GM23338 (cell line): ENCODE results near the gene FZD7. TPM values are rescaled to one million over a fixed set of nuclear protein-coding genes. Genes with fewer than 3 reads are reported as not detected.

Experiments used
- ATAC-seq: fragments of 200-7000 bp; cut with Tn5 transposase; 3 replicates; pipeline ENCODE4 v1.9.1; 2020
- DNase-seq: peaks from one replicate; pipeline ENCODE4 v3.0.0-alpha.2; 2015; ENCODE audit warnings: low spot score
- H2AFZ ChIP-seq: fragments of 200-600 bp; sonication (generic); 2 replicates; pipeline ENCODE4 v1.8.0; 2016; ENCODE audit warnings: antibody characterized with exemption, mild to moderate bottlenecking, moderate library complexity
- H3F3A ChIP-seq: fragments of 200-600 bp; sonication (generic); replicated peaks from 2 replicates; pipeline ENCODE4 v1.8.0; 2017; ENCODE audit warnings: antibody characterized with exemption, mixed run types, low read depth
- H3K27ac ChIP-seq: fragments of 200-600 bp; sonication (generic); 2 replicates; pipeline ENCODE4 v1.6.1; 2016; ENCODE audit warnings: low read depth
- H3K27me3 ChIP-seq: fragments of 200-600 bp; sonication (generic); 2 replicates; pipeline ENCODE4 v1.8.0; 2016; ENCODE audit warnings: mild to moderate bottlenecking, mixed run types, moderate library complexity; ENCODE audit not compliant: insufficient read depth
- H3K36me3 ChIP-seq: fragments of 200-600 bp; sonication (generic); 2 replicates; pipeline ENCODE4 v1.8.0; 2016; ENCODE audit warnings: mild to moderate bottlenecking; ENCODE audit not compliant: insufficient read depth
- H3K4me1 ChIP-seq: fragments of 200-600 bp; sonication (generic); 2 replicates; pipeline ENCODE4 v1.8.0; 2016; ENCODE audit warnings: mild to moderate bottlenecking, moderate library complexity; ENCODE audit not compliant: insufficient read depth
- H3K4me2 ChIP-seq: fragments of 200-600 bp; sonication (generic); 2 replicates; pipeline ENCODE4 v1.7.1; 2017; ENCODE audit warnings: mixed run types
- H3K4me3 ChIP-seq: fragments of 200-600 bp; sonication (generic); 2 replicates; pipeline ENCODE4 v1.6.1; 2016; ENCODE audit warnings: mixed run types
- H3K79me2 ChIP-seq: fragments of 200-600 bp; sonication (generic); replicated peaks from 2 replicates; pipeline ENCODE4 v1.8.0; 2017; ENCODE audit warnings: mild to moderate bottlenecking; ENCODE audit not compliant: insufficient read depth
- H3K9me2 ChIP-seq: fragments of 200-600 bp; sonication (generic); 2 replicates; pipeline ENCODE4 v1.8.0; 2017; ENCODE audit not compliant: insufficient read depth
- H4K20me1 ChIP-seq: fragments of 200-600 bp; sonication (generic); replicated peaks from 2 replicates; pipeline ENCODE4 v1.8.0; 2017; ENCODE audit warnings: mild to moderate bottlenecking; ENCODE audit not compliant: insufficient read depth
- H3K27ac Mint-ChIP-seq: 2 replicates; pipeline ENCODE4 v1.8.0; 2020; ENCODE audit warnings: inconsistent platforms, mild to moderate bottlenecking, moderate library complexity, mixed read lengths
- H3K27me3 Mint-ChIP-seq: 3 replicates; pipeline ENCODE4 v1.8.0; 2022; ENCODE audit warnings: low read depth, mild to moderate bottlenecking, moderate library complexity, mixed read lengths, inconsistent platforms; ENCODE audit not compliant: insufficient read depth, poor library complexity
- H3K36me3 Mint-ChIP-seq: 3 replicates; pipeline ENCODE4 v1.8.0; 2021; ENCODE audit warnings: low read depth, mild to moderate bottlenecking, inconsistent platforms, moderate library complexity, mixed read lengths
- H3K4me1 Mint-ChIP-seq: 3 replicates; pipeline ENCODE4 v1.8.0; 2020; ENCODE audit warnings: mild to moderate bottlenecking, inconsistent platforms, mixed read lengths
- H3K4me3 Mint-ChIP-seq: 3 replicates; pipeline ENCODE4 v1.8.0; 2021; ENCODE audit warnings: moderate library complexity, mild to moderate bottlenecking, inconsistent platforms, mixed read lengths
- H3K9me3 Mint-ChIP-seq: 3 replicates; pipeline ENCODE4 v1.8.0; 2020; ENCODE audit warnings: moderate library complexity, mild to moderate bottlenecking, inconsistent platforms, mixed read lengths
- EZH2phosphoT487 ChIP-seq: fragments of 200-600 bp; sonication (generic); IDR thresholded peaks from one replicate; pipeline ENCODE4 v1.8.1; 2018; ENCODE audit warnings: antibody characterized with exemption; ENCODE audit not compliant: unreplicated experiment
- JUNB ChIP-seq: IDR thresholded peaks from one replicate; pipeline ENCODE4 v1.6.1; 2016; ENCODE audit warnings: antibody characterized with exemption; ENCODE audit not compliant: unreplicated experiment
- NANOG ChIP-seq: IDR thresholded peaks from 2 replicates; pipeline ENCODE4 v1.6.1; 2016; ENCODE audit warnings: antibody characterized with exemption, borderline replicate concordance
- ZNF114 ChIP-seq: fragments of 250-450 bp; sonication (Bioruptor Pico); IDR thresholded peaks from 2 replicates; pipeline ENCODE4 v1.5.0; 2020; ENCODE audit warnings: mild to moderate bottlenecking, moderate library complexity
- ZNF331 ChIP-seq: fragments of 250-450 bp; sonication (Bioruptor Pico); IDR thresholded peaks from 2 replicates; pipeline ENCODE4 v1.5.0; 2020; ENCODE audit warnings: low read depth, mild to moderate bottlenecking, moderate library complexity
- polyA plus RNA-seq: library from polyadenylated mRNA; unstranded; fragments of >200 nt; fragmentation: Nextera tagmentation; extraction: Ambion mirVana; gene quantifications from 2 replicates; pipeline ENCODE4 v1.2.1, GENCODE V29; 2016
- total RNA-seq: library from RNA; depleted of rRNA; stranded (reverse); fragments of >200 nt; shearing (Covaris generic); gene quantifications from 2 replicates; pipeline ENCODE4 v1.2.3, GENCODE V29; 2014
- TF ChIP-seq, protein P1 (sequence below): IDR thresholded peaks from one replicate; pipeline ENCODE4 v1.6.1; 2018; ENCODE audit warnings: antibody characterized with exemption; ENCODE audit not compliant: unreplicated experiment

The FZD7 gene
- total and polyA plus RNA-seq, 2 experiments from 2014 or later = 164 to 435 TPM

DNA sequence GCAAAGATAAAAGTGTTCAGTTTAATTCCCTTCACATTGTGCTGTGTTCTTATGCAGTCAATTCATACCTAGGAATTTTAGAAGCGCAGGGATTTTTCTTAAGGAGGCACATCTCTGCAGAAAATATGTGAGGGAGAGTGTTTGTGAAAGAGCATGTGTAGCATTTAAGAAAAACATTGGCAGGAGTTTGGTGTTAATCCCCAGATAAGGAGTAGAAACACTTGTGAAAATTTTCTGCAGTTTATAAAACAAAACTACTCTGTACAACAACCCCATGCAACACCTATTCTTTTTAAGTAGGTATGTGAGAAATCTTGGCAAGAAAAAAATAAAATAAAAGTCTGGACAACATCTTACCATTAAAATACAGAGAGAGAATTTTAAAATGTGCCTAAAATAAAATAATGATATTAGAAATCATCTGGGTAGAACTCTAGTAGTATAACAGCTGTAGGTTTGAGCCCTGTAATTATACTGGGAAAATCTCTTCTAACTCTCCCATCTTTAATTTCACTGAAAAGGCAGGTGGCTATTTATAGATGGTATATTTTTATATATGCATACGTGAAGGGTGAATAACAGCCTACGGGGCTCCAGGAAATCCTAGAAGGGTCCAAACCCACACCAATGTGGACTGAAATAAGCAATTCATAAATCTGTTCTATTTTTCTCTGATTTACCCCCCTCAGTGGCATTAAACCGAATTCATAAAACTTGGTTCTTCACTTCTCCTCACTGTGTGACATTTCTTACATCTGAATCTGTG is 6.6 kb downstream of the FZD7 start (continued):
- TF ChIP-seq EZH2phosphoT487 = no peak
- TF ChIP-seq, protein P1, sequence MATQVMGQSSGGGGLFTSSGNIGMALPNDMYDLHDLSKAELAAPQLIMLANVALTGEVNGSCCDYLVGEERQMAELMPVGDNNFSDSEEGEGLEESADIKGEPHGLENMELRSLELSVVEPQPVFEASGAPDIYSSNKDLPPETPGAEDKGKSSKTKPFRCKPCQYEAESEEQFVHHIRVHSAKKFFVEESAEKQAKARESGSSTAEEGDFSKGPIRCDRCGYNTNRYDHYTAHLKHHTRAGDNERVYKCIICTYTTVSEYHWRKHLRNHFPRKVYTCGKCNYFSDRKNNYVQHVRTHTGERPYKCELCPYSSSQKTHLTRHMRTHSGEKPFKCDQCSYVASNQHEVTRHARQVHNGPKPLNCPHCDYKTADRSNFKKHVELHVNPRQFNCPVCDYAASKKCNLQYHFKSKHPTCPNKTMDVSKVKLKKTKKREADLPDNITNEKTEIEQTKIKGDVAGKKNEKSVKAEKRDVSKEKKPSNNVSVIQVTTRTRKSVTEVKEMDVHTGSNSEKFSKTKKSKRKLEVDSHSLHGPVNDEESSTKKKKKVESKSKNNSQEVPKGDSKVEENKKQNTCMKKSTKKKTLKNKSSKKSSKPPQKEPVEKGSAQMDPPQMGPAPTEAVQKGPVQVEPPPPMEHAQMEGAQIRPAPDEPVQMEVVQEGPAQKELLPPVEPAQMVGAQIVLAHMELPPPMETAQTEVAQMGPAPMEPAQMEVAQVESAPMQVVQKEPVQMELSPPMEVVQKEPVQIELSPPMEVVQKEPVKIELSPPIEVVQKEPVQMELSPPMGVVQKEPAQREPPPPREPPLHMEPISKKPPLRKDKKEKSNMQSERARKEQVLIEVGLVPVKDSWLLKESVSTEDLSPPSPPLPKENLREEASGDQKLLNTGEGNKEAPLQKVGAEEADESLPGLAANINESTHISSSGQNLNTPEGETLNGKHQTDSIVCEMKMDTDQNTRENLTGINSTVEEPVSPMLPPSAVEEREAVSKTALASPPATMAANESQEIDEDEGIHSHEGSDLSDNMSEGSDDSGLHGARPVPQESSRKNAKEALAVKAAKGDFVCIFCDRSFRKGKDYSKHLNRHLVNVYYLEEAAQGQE = no peak
- no peak for TF ChIP-seq JUNB
- TF ChIP-seq NANOG = no peak
- no peak for TF ChIP-seq ZNF331 (CRISPR knock-in tag)
- TF ChIP-seq ZNF114 = no peak

DNA sequence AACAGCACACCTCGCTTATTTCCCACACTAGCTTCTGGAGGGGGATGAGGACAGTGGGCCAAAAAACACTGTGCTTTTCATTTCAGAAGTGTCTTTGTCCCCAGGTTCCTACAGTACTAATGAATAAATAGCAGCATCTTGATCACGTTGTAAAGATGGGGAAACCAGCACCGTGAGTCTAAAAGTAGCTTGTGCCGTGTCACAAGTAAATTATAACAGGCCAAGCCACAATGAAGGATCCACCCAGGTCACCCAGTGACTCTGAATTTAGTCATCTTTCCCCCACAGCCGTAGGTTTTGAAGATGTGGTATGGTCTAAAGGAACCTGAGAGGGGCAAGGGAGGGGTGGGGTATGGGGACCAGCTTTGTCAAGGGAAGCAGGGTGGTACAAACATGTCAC is 8.8 kb downstream of the FZD7 start:
- H3K27ac Mint-ChIP-seq = no peak overlapping the region
- H2AFZ ChIP-seq = no peak overlapping the region
- H3K4me3 ChIP-seq = no peak overlapping the region
- H3K79me2 ChIP-seq = peaks cover 19% of the 10 kb centered on the region
- ATAC-seq = no peak
- H3K27ac ChIP-seq = no peak overlapping the region
- TF ChIP-seq, protein P1 = no peak
- no peak for TF ChIP-seq ZNF114
- peaks cover 8% of the 10 kb centered on the region; the same call in 1 of the 2 replicates for H3K36me3 ChIP-seq
- H3K4me1 ChIP-seq = peaks cover 15% of the 10 kb centered on the region
- H3K4me1 Mint-ChIP-seq = peaks cover 29% of the 10 kb centered on the region
- no peak overlapping the region for H3K4me3 Mint-ChIP-seq
- peaks cover 2% of the 10 kb centered on the region for H3K27me3 Mint-ChIP-seq
- H3K27me3 ChIP-seq = no peaks in the 10 kb centered on the region
- H3K9me3 Mint-ChIP-seq = no peaks in the 10 kb centered on the region
- H3F3A ChIP-seq = peaks cover 16% of the 10 kb centered on the region; the same call in 1 of the 2 replicates
- no peaks in the 10 kb centered on the region for H3K9me2 ChIP-seq
- DNase-seq = no peak
- peaks cover 13% of the 10 kb centered on the region for H4K20me1 ChIP-seq
- H3K36me3 Mint-ChIP-seq = peaks cover 16% of the 10 kb centered on the region
- H3K4me2 ChIP-seq = no peak overlapping the region
